Ovary (tissue), 9 donors: ENCODE measurements around the gene HECW1. TPM values are rescaled to one million over a fixed set of nuclear protein-coding genes. Genes with fewer than 3 reads are reported as not detected.
"Not testable (repeated sequence)": the region's sequence is repeated elsewhere in the genome, so short reads cannot be mapped to it uniquely, and the experiment has no call there.

Experiments
- DNase-seq, 5 donors: peaks; one replicate each; pipeline ENCODE4 v3.0.0-alpha.2; 2019 to 2020
- H3K27ac ChIP-seq, 2 donors: fragments of 200-600 bp; one replicate each; pipeline versions ENCODE4 v1.5.1 to v1.8.0; 2019 to 2022
- H3K27me3 ChIP-seq: fragments of 200-600 bp; one replicate; pipeline ENCODE4 v1.8.0; 2022
- H3K36me3 ChIP-seq: fragments of 200-600 bp; sonication (generic); one replicate; pipeline ENCODE4 v1.5.1; 2019
- H3K4me1 ChIP-seq: one replicate; pipeline ENCODE4 v1.8.1; 2013; ENCODE audit warnings: mild to moderate bottlenecking, moderate library complexity; ENCODE audit not compliant: insufficient read depth
- H3K4me3 ChIP-seq: fragments of 200-600 bp; sonication (generic); one replicate; pipeline ENCODE4 v1.5.1; 2017
- H3K9me3 ChIP-seq, 2 donors: fragments of 200-600 bp in 1 of 2; sonication (generic) in 1 of 2; one replicate each; pipeline versions ENCODE4 v1.5.1 to v1.8.1; 2013 to 2019; ENCODE audit warnings: mild to moderate bottlenecking in 1 of 2, moderate library complexity in 1 of 2
- EP300 ChIP-seq: sonication (generic); formaldehyde crosslinking; IDR thresholded peaks from one replicate; pipeline ENCODE4 v1.6.1; 2017; ENCODE audit warnings: antibody characterized with exemption
- POLR2A ChIP-seq: fragments of 450-650 bp; IDR thresholded peaks from one replicate; pipeline ENCODE4 v1.6.1; 2017; ENCODE audit warnings: antibody characterized with exemption, mild to moderate bottlenecking, moderate library complexity
- WGBS, 3 donors: extraction: QIAGEN DNeasy Blood & Tissue Kit in 1 of 3; methylation state at CpG; one replicate each; pipeline versions ENCODE4 v1.1.5 to v1.1.7; 2013 to 2017; 5-methylcytosine and 5-hydroxymethylcytosine counted together
- intact Hi-C, 4 donors: fragments of 100-400 bp; cut with DNase I; formaldehyde crosslinking; loops; one replicate each; pipeline versions ENCODE4 v1.11.0 to v1.15.1; 2022 to 2023
- polyA plus RNA-seq, 2 donors: library from polyadenylated mRNA; stranded (reverse); fragments of 200-250 nt in 1 of 2; fragments of 350-450 nt in 1 of 2; fragmentation: Illumina TruSeq in 1 of 2; extraction: RNeasy Lipid Tissue Mini Kit (QIAGEN cat#74804) in 1 of 2; gene quantifications; one replicate each; pipeline ENCODE4 v1.2.3, GENCODE V29; 2013 to 2014
- total RNA-seq, 7 donors: library from RNA; depleted of rRNA in 2 of 7; stranded (reverse); fragments of >200 nt in 2 of 7; fragmentation: NEBNext Ultra II Directional in 3 of 7; extraction: Animal tissue kit (Norgen Biotek cat#: 25700) in 3 of 7; gene quantifications; one replicate each; pipeline versions ENCODE4 v1.1.0 to v1.2.4, GENCODE V29; 2016 to 2023
- TF ChIP-seq, protein P1 (sequence below), 3 donors: fragments of 450-650 bp in 2 of 3; fragments of 200-600 bp in 1 of 3; IDR thresholded peaks; one replicate each; pipeline versions ENCODE4 v1.5.1 to v1.8.0; 2016 to 2022; ENCODE audit warnings: antibody characterized with exemption in 3 of 3, mild to moderate bottlenecking in 1 of 3
- donor health status: DM: no; HTN: no; CAD: no; lungs with moderate emphysema.
- donor health status: DM: no; HTN: no; CAD: no.
- donor health status: Bipolar disorder and iron deficiency.
- donor health status: DM: yes; HTN: yes; CAD: no.
- donor health status: DM: no; HTN: no; CAD: no.
- donor health status: DM: yes; HTN: yes; CAD: no.

HECW1 gene
- total and polyA plus RNA-seq, 9 donors: 0.31 to 6.4 (median 1.8) TPM; not detected in 1

DNA sequence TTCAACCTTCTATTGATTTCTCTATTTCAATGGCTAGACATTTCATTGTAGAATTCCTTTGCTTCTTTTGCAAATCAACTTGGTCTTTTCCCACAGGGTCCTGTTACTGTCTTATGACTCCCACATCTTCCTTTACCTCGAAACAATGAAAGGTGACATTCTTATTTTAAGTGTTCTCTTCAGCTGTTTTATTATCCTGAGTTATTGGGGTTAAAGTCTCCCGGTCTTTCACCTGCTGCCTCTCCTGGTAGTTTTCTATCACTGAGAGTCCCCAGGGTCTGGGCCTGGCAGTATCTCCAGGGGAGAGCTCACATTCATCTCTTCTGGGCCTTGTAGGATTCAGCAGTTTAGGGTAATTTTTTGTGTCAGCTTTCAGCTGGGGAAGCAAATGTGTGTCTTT, 95.8 kb downstream of the HECW1 start:
- TF ChIP-seq EP300: no peak
- TF ChIP-seq POLR2A: no peak
- TF ChIP-seq, protein P1, sequence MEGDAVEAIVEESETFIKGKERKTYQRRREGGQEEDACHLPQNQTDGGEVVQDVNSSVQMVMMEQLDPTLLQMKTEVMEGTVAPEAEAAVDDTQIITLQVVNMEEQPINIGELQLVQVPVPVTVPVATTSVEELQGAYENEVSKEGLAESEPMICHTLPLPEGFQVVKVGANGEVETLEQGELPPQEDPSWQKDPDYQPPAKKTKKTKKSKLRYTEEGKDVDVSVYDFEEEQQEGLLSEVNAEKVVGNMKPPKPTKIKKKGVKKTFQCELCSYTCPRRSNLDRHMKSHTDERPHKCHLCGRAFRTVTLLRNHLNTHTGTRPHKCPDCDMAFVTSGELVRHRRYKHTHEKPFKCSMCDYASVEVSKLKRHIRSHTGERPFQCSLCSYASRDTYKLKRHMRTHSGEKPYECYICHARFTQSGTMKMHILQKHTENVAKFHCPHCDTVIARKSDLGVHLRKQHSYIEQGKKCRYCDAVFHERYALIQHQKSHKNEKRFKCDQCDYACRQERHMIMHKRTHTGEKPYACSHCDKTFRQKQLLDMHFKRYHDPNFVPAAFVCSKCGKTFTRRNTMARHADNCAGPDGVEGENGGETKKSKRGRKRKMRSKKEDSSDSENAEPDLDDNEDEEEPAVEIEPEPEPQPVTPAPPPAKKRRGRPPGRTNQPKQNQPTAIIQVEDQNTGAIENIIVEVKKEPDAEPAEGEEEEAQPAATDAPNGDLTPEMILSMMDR (IDR thresholded peaks at IDR 0.05): no peak
- WGBS, 3 donors: 77 to 84% (median 81%) methylated on average over 2 of the region's 2 CpGs

DNA sequence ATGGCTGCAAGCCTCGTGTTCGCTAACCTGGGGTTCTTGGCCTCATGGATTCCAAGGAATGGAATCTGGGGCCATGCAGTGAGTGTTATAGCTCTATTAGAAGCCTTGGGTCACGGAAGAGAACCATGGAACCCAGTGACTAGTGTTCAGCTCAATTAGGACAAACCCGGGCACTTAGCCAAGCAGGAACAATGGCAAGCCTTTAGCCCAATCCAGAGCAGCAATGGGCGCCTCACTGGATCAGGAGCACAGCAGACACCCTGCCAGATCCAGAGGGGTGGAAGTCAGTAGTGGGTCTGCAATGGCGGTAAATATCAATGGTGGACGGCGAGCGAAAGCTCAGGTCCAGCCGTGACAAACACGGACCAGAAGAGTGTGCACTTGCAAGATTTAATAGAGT, 98.1 kb downstream of the HECW1 start:
- DNase-seq, H3K9me3 ChIP-seq, H3K27ac ChIP-seq, H3K36me3 ChIP-seq, H3K27me3 ChIP-seq, H3K4me3 ChIP-seq, intact Hi-C loops, H3K4me1 ChIP-seq: not testable (repeated sequence)
- 86 to 94% (median 92%) methylated on average over 11 of the region's 11 CpGs for WGBS, 3 donors

More for the DNA sequence above, 95.8 kb downstream of the HECW1 start:
- Histone ChIP-seq H3K36me3 (no peaks in the 10 kb centered on the region), H3K27me3 (no peaks in the 10 kb centered on the region), H3K27ac (no peak overlapping the region), H3K4me1 (no peaks in the 10 kb centered on the region), H3K9me3 (no peaks in the 10 kb centered on the region), H3K4me3 (no peak overlapping the region)
- intact Hi-C loops: no loop called here
- no peak for DNase-seq

DNA sequence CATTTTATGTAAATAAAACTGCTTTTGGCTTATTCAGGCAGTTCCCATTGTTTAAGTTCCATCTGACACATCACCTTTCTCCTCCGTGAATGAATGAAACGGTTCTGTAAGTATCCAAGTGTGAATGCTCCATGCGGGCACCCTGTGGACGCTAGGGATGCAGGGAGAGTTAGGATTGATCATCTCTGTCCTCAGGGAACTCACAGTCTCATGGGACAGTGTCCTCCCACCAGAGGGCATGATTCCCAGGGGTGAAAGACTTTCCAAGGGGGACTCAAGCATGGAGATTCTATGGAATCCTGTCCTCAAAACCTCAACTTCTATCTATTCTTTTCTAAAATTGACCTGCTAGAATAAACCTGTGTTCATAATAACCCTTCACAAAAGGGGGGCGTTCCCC, 98.8 kb downstream of the HECW1 start:
- no peaks in the 10 kb centered on the region for H3K36me3 ChIP-seq
- no peaks in the 10 kb centered on the region for H3K27me3 ChIP-seq
- intact Hi-C loops: no loop called here
- TF ChIP-seq, protein P1 (IDR thresholded peaks at IDR 0.05): no peak
- no peak for TF ChIP-seq EP300
- no peak for TF ChIP-seq POLR2A
- no peaks in the 10 kb centered on the region for H3K4me1 ChIP-seq
- no peaks in the 10 kb centered on the region for H3K9me3 ChIP-seq
- no peak overlapping the region for H3K27ac ChIP-seq
- DNase-seq: no peak
- WGBS, 3 donors: 86 to 87% (median 86%) methylated on average over 5 of the region's 5 CpGs
- H3K4me3 ChIP-seq: no peak overlapping the region

DNA sequence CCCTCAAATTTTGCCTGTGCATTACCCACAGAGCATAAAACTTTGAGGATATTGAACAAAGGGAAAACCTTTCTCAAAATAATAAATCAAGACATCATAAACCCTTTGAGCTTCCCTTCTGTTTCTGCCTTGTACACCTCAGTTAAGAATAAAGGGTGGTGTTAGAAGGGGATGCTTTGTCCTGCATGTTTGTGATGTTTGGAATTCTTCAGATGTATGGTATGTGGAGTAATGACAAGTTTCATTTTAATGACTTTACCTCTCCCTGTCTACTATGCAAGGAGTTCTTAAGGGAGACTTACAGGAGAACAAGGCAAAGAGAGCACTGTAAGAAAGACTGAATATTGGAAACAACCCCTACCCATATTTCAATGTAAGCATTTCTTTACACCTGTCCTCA, 99.2 kb downstream of the HECW1 start:
- no peaks in the 10 kb centered on the region for H3K9me3 ChIP-seq
- no peaks in the 10 kb centered on the region for H3K36me3 ChIP-seq
- DNase-seq: no peak
- no peaks in the 10 kb centered on the region for H3K27me3 ChIP-seq
- TF ChIP-seq EP300 (no peak), POLR2A (no peak)
- TF ChIP-seq, protein P1 (IDR thresholded peaks at IDR 0.05): no peak
- no peaks in the 10 kb centered on the region for H3K4me1 ChIP-seq
- H3K27ac ChIP-seq: no peak overlapping the region
- intact Hi-C loops: no loop called here
- no peak overlapping the region for H3K4me3 ChIP-seq

DNA sequence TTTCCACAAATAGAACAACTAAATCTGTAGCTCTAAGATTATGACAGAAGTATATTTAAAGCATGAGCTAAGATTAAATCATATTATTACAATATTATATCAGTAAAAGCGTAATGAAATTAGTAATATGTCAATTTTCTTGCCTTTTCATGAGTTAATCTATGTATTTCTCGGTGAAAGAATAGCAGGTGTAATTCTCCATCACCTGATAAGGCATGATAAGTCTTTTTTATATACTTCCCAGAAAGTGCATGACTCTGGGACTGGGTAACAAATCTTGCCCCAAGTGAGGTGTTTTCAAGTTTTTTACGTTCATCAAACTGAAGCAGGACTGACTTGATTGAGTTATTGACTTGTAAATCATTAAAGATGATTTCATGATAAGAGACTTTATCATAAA, 100.5 kb downstream of the HECW1 start:
- Histone ChIP-seq H3K27ac (no peak overlapping the region), H3K27me3 (no peaks in the 10 kb centered on the region), H3K4me3 (no peak overlapping the region), H3K36me3 (no peaks in the 10 kb centered on the region), H3K4me1 (no peaks in the 10 kb centered on the region), H3K9me3 (no peaks in the 10 kb centered on the region)
- intact Hi-C loops: no loop called here
- no peak for TF ChIP-seq POLR2A
- TF ChIP-seq EP300: no peak
- TF ChIP-seq, protein P1 (IDR thresholded peaks at IDR 0.05): no peak
- no peak for DNase-seq
- 79 to 87% (median 86%) methylated on average over 3 of the region's 3 CpGs for WGBS, 3 donors
